Testis (tissue), 3 donors: ENCODE data around the gene AKIRIN1. TPM values are rescaled to one million over a fixed set of nuclear protein-coding genes. Genes with fewer than 3 reads are reported as not detected.
"Not testable (repeated sequence)": the region's sequence is repeated elsewhere in the genome, so short reads cannot be mapped to it uniquely, and the experiment has no call there.

Experiments
- DNase-seq: peaks from one replicate; pipeline ENCODE4 v3.0.0-alpha.2; 2019
- H3K27ac ChIP-seq, 2 donors: fragments of 200-600 bp; sonication (generic); one replicate each; pipeline ENCODE4 v1.5.1; 2019
- H3K27me3 ChIP-seq: fragments of 200-600 bp; sonication (generic); one replicate; pipeline ENCODE4 v1.5.1; 2019
- H3K36me3 ChIP-seq: fragments of 200-600 bp; sonication (generic); one replicate; pipeline ENCODE4 v1.5.1; 2017; ENCODE audit warnings: low read depth; ENCODE audit errors: missing control alignments
- H3K4me1 ChIP-seq: fragments of 200-600 bp; sonication (generic); one replicate; pipeline ENCODE4 v1.5.1; 2019
- H3K4me3 ChIP-seq, 2 donors: fragments of 200-600 bp; sonication (generic); one replicate each; pipeline ENCODE4 v1.5.1; 2017 to 2019
- H3K9me3 ChIP-seq: fragments of 200-600 bp; sonication (generic); one replicate; pipeline ENCODE4 v1.5.1; 2017
- CTCF ChIP-seq, 3 experiments: fragments of 450-650 bp in 2 of 3; fragments of 200-600 bp in 1 of 3; sonication (generic) in 1 of 3; IDR thresholded peaks; one replicate each; pipeline ENCODE4 v1.5.1; 2016 to 2019; ENCODE audit warnings: antibody characterized with exemption in 3 of 3, mild to moderate bottlenecking in 2 of 3, moderate library complexity in 1 of 3
- POLR2A ChIP-seq: fragments of 450-650 bp; IDR thresholded peaks from one replicate; pipeline ENCODE4 v1.6.1; 2017; ENCODE audit warnings: antibody characterized with exemption, mild to moderate bottlenecking, moderate library complexity
- WGBS, 2 donors: methylation state at CpG; one replicate each; pipeline ENCODE4 v1.1.5; 2018; 5-methylcytosine and 5-hydroxymethylcytosine counted together
- intact Hi-C: fragments of 100-400 bp; cut with DNase I; formaldehyde crosslinking; loops from one replicate; pipeline ENCODE4 v1.15.1; 2023; ENCODE audit warnings: low total_unique reads
- polyA plus RNA-seq: library from polyadenylated mRNA; stranded (reverse); fragments of 350-450 nt; fragmentation: Illumina TruSeq; extraction: RNeasy Lipid Tissue Mini Kit (QIAGEN cat#74804); gene quantifications from one replicate; pipeline ENCODE4 v1.2.3, GENCODE V29; 2014; ENCODE audit warnings: low read depth, low replicate concordance; ENCODE audit not compliant: insufficient read depth
- total RNA-seq, 2 donors: library from RNA; depleted of rRNA; stranded (reverse); fragments of >200 nt; gene quantifications; one replicate each; pipeline ENCODE4 v1.2.3, GENCODE V29; 2016

The AKIRIN1 gene
- total and polyA plus RNA-seq, 3 donors from 2014 or later = 134 to 169 (median 138) TPM

DNA sequence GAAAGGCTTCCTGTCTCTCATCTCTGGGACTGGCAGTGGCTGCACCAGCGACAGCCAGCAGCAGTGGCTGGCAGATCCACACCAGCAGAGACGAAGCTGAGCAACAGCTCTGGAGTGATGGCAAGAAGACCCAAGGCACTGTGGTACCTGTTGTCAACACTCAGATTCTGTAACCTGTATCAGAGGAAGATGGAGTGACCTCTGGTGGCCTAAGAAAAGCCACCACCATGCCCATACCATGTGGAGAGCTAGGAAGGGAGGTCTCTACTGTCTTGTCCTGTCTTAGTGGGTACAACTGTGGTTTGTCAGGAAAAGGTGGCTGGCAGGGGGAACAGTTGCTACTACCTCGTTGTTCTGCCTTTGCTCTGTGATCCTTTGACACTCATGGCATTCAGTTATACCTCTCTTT is 26.9 kb upstream of the AKIRIN1 start:
- 74 to 77% methylated on average over 3 of the region's 3 CpGs for WGBS, 2 donors
- H3K9me3 ChIP-seq = no peaks in the 10 kb centered on the region
- no peak overlapping the region for H3K4me3 ChIP-seq
- no peaks in the 10 kb centered on the region for H3K27me3 ChIP-seq
- H3K36me3 ChIP-seq = no peaks in the 10 kb centered on the region
- DNase-seq = no peak
- TF ChIP-seq CTCF (IDR thresholded peaks at IDR 0.05) = no peak
- TF ChIP-seq POLR2A = no peak
- H3K4me1 ChIP-seq = no peaks in the 10 kb centered on the region
- no peak overlapping the region for H3K27ac ChIP-seq
- intact Hi-C loops = no loop called here

DNA sequence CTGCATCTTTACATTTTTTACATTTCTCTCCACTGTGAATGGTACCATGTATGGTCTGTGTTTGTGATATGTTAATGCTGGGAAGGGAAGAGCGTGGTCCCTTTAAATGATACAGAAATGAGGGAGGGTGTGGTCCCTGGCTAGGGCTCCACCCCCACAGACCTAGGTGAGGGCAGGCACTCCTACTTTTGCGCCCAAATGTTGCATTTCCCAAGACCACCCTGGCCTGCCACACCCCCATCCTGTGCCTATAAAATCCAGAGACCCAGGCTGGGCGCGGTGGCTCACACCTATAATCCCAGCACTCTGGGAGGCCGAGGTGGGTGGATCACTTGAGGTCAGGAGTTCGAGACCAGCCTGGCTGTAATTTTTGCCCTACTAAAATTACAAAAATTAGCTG is 17.9 kb upstream of the AKIRIN1 start:
- intact Hi-C loops, DNase-seq, H3K4me3 ChIP-seq, H3K27ac ChIP-seq, H3K27me3 ChIP-seq, H3K9me3 ChIP-seq, H3K36me3 ChIP-seq, H3K4me1 ChIP-seq: not testable (repeated sequence)
- 49 to 63% methylated on average over 4 to 6 of the region's 6 CpGs for WGBS, 2 donors

DNA sequence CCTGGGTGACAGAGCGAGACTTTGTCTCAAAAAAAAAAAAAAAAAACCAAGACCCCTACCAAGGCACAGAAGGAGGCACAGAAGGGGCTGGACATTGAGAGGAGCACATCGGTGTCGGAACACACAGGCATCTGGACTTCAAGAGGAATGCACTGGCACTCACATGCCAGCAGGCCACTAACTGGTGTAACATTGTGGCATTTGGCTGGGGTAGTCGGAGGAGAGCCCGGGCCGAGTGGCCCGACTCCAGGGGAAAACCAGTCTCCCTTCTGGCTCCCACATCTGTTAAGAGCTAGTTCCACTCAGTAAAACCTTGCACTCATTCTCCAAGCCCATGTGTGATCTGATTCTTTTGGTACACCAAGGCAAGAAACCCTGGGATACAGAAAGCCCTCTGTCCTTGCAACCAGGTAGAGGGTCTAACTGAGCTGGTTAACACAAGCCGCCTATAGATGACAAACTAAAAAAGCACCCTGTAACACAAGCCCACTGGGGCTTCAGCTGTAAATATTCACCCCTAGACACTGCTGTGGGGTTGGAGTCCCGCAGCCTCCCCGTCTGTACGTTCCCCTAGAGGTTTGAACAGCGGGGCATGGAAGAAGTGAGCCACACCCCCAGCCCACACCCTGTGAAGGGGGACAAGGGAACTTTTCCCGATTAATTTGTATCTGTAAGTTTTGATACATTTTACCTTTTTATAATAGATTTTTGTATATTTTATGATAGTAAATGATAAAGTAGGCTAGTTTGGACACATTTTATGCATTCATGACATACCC is 17.2 kb upstream of the AKIRIN1 start:
- Histone ChIP-seq H3K9me3 (no peaks in the 10 kb centered on the region), H3K27ac (no peak overlapping the region), H3K4me3 (no peak overlapping the region), H3K27me3 (no peaks in the 10 kb centered on the region), H3K36me3 (no peaks in the 10 kb centered on the region), H3K4me1 (no peaks in the 10 kb centered on the region)
- intact Hi-C loops = no loop called here
- 63 to 69% methylated on average over 13 of the region's 13 CpGs for WGBS, 2 donors
- no peak for TF ChIP-seq CTCF (IDR thresholded peaks at IDR 0.05)
- no peak for TF ChIP-seq POLR2A
- peak; percentile 80 for DNase-seq

DNA sequence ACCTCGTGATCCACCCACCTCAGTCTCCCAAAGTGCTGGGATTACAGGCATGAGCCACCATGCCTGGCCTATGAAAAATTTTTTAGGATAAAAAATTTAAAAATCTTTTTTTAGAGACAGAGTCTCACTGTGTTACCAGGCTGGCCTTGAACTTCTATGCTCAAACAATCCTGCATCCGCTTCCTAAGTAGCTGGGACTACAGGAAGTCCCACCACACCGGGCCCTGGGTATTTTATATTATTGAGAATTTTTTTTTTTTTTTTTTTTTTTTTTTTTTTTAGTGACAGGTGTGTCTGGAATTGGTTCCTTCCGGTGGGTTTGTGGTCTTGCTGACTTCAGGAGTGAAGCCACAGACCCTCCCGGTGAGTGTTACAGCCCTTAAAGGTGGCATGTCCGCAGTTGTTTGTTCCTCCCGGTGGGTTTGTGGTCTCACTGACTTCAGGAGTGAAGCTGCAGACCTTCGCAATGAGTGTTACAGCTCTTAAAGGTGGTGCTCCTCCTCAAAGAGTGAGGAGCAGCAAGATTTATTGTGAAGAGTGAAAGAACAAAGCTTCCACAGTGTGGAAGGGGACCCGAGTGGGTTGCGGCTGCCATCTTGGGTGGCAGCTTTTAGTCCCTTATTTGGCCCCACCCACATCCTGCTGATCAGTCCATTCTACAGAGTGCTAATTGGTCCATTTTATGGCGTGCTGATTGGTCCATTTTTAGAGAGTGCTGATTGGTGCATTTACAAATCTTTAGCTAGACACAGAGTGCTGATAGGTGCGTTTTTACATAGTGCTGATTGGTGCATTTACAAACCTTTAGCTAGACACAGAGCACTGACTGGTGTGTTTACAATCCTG is 13.5 kb upstream of the AKIRIN1 start:
- WGBS, 2 donors = 81 to 85% methylated on average over 8 to 12 of the region's 12 CpGs

DNA sequence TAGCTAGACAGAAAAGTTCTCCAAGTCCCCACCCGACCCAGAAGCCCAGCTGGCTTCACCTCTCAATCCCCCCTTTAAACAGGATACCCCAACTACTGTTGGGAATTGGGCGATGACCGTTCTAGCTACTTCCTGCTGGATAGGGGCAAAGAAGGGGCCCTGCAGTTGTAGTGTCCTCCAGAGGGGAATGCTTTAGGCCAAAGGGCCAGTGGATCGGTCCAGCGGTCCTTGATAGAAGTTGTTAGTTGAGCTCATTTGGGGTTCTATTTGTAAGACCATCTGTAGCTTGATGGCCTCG is 12.9 kb upstream of the AKIRIN1 start:
- H3K4me3 ChIP-seq, H3K27me3 ChIP-seq, H3K9me3 ChIP-seq, H3K36me3 ChIP-seq, H3K4me1 ChIP-seq, H3K27ac ChIP-seq, intact Hi-C loops: not testable (repeated sequence)
- peak; percentile 26 for DNase-seq
- 91 to 92% methylated on average over 6 of the region's 6 CpGs for WGBS, 2 donors

More for the DNA sequence above, 13.5 kb upstream of the AKIRIN1 start:
- H3K27me3 ChIP-seq, H3K27ac ChIP-seq, H3K4me1 ChIP-seq, H3K4me3 ChIP-seq, H3K36me3 ChIP-seq, intact Hi-C loops, H3K9me3 ChIP-seq: not testable (repeated sequence)
- peak; percentile 23 for DNase-seq

GRCh38 chr1:38979380-38979779 is 11.7 kb upstream of the AKIRIN1 start:
- H3K36me3 ChIP-seq, H3K4me3 ChIP-seq, H3K27ac ChIP-seq, H3K9me3 ChIP-seq, H3K27me3 ChIP-seq, DNase-seq, H3K4me1 ChIP-seq, intact Hi-C loops: not testable (repeated sequence)
- 34 to 51% methylated on average over 1 of the region's 1 CpG for WGBS, 2 donors
